Endothelial cell of umbilical vein (primary cell): ENCODE results near the gene CDC40. TPM values are rescaled to one million over a fixed set of nuclear protein-coding genes. Genes with fewer than 3 reads are reported as not detected.

Experiments
- BruUV-seq: library from RNA; stranded (reverse); fragments of 400-500 nt; replicated peaks from 2 replicates; lab custom pipeline; 2021; lab: Mats Ljungman, UMichigan
- CTCF ChIA-PET: fragments of 300-600, 350-600 bp; sonication (Branson Sonifier 250); formaldehyde crosslinking; loops from one replicate; lab custom pipeline; 2021; ENCODE audit warnings: antibody characterized with exemption, inconsistent platforms; lab: Charles Lee
- POLR2A ChIA-PET: fragments of 300-600, 350-600 bp; sonication (Branson Sonifier 250); formaldehyde crosslinking; loops from one replicate; lab custom pipeline; 2021; ENCODE audit warnings: antibody characterized with exemption, inconsistent platforms; lab: Charles Lee
- DNase-seq: peaks from one replicate; pipeline ENCODE4 v3.0.0-alpha.2; 2011; ENCODE audit warnings: low read depth, low spot score
- FAIRE-seq: peaks from 2 replicates; lab custom pipeline; 2011; peaks lifted over from hg19 to GRCh38; lab: Jason Lieb, UNC
- H2AFZ ChIP-seq: 2 replicates; pipeline ENCODE4 v1.6.0; 2012; ENCODE audit warnings: low read depth, low read length, control low read depth, inconsistent platforms
- H3K27ac ChIP-seq: 2 replicates; pipeline ENCODE4 v1.5.1; 2011; ENCODE audit warnings: low read depth, mild to moderate bottlenecking, control low read depth, low read length, moderate library complexity; ENCODE audit not compliant: insufficient read depth
- H3K27me3 ChIP-seq, 2 experiments: 2 replicates each; pipeline versions ENCODE4 v1.6.0 to v1.6.1; 2011; ENCODE audit warnings: low read length in 2 of 2, mixed read lengths in 1 of 2; ENCODE audit not compliant: control insufficient read depth in 2 of 2, insufficient read depth in 2 of 2
- H3K36me3 ChIP-seq, 2 experiments: 2 replicates in 1 of 2; 3 replicates in 1 of 2; pipeline ENCODE4 v1.5.1; 2011; ENCODE audit warnings: low read length in 2 of 2, mild to moderate bottlenecking in 1 of 2, moderate library complexity in 1 of 2; ENCODE audit not compliant: control insufficient read depth in 2 of 2, insufficient read depth in 2 of 2; ENCODE audit errors: extremely low read depth in 1 of 2
- H3K4me1 ChIP-seq: 3 replicates; pipeline ENCODE4 v1.5.1; 2011; ENCODE audit warnings: mild to moderate bottlenecking, low read length; ENCODE audit not compliant: control insufficient read depth, insufficient read depth; ENCODE audit errors: extremely low read depth
- H3K4me2 ChIP-seq: 2 replicates; pipeline ENCODE4 v1.6.1; 2011; ENCODE audit warnings: low read length, control low read depth, mixed read lengths; ENCODE audit not compliant: insufficient read depth
- H3K4me3 ChIP-seq, 3 experiments: fragments of 200-600 bp in 1 of 3; sonication (generic), shearing (Covaris generic) in 1 of 3; replicated peaks in 1 of 3; 2 replicates each; pipeline ENCODE4 v1.5.1; 2011 to 2016; ENCODE audit warnings: control low read depth in 3 of 3, low read length in 3 of 3, mild to moderate bottlenecking in 2 of 3, inconsistent platforms in 1 of 3, low read depth in 1 of 3, moderate library complexity in 1 of 3; ENCODE audit not compliant: insufficient read depth in 1 of 3
- H3K79me2 ChIP-seq: 2 replicates; pipeline ENCODE4 v1.6.0; 2012; ENCODE audit warnings: low read length, inconsistent platforms; ENCODE audit not compliant: control insufficient read depth, insufficient read depth
- H3K9ac ChIP-seq: replicated peaks from 2 replicates; pipeline ENCODE3; 2011; ENCODE audit warnings: low read length, control low read depth; ENCODE audit not compliant: insufficient read depth; ENCODE audit errors: extremely low read depth
- H3K9me1 ChIP-seq: replicated peaks from 3 replicates; pipeline ENCODE4 v1.6.0; 2011; ENCODE audit warnings: mild to moderate bottlenecking, low read length; ENCODE audit not compliant: control insufficient read depth, insufficient read depth; ENCODE audit errors: extremely low read depth
- H3K9me3 ChIP-seq: replicated peaks from 2 replicates; pipeline ENCODE4 v1.5.1; 2012; ENCODE audit warnings: low read length, inconsistent platforms; ENCODE audit not compliant: control insufficient read depth, insufficient read depth
- H4K20me1 ChIP-seq: replicated peaks from 2 replicates; pipeline ENCODE3; 2011; ENCODE audit warnings: mild to moderate bottlenecking, low read length; ENCODE audit not compliant: control insufficient read depth, insufficient read depth; ENCODE audit errors: extremely low read depth
- EZH2 ChIP-seq: IDR thresholded peaks from 2 replicates; pipeline ENCODE4 v1.6.1; 2012; ENCODE audit warnings: borderline replicate concordance, low read depth, mild to moderate bottlenecking, moderate library complexity, low read length, inconsistent platforms; ENCODE audit not compliant: severe bottlenecking
- FOS ChIP-seq: IDR thresholded peaks from 2 replicates; pipeline ENCODE4 v1.6.1; 2011; ENCODE audit warnings: mild to moderate bottlenecking, low read length, moderate library complexity, borderline replicate concordance; ENCODE audit not compliant: insufficient read depth
- GATA2 ChIP-seq: IDR thresholded peaks from 2 replicates; pipeline ENCODE4 v1.7.0; 2011; ENCODE audit warnings: low read depth, mild to moderate bottlenecking, moderate library complexity, mixed read lengths, low read length; ENCODE audit not compliant: insufficient read length, insufficient read depth
- JUN ChIP-seq: IDR thresholded peaks from 2 replicates; pipeline ENCODE4 v1.6.1; 2011; ENCODE audit warnings: borderline replicate concordance, low read depth; ENCODE audit not compliant: insufficient read length, insufficient read depth
- MYC ChIP-seq: IDR thresholded peaks from one replicate; pipeline ENCODE4 v1.6.1; 2011; ENCODE audit warnings: mild to moderate bottlenecking, low read depth, low read length
- POLR2A ChIP-seq: IDR thresholded peaks from 2 replicates; pipeline ENCODE4 v1.6.1; 2012; ENCODE audit warnings: low read depth, mild to moderate bottlenecking, control low read depth, low read length
- POLR2AphosphoS5 ChIP-seq: IDR thresholded peaks from 2 replicates; pipeline ENCODE4 v1.6.1; 2012; ENCODE audit warnings: low read depth, mild to moderate bottlenecking, control low read depth, low read length, moderate library complexity; ENCODE audit not compliant: insufficient read depth
- dilution Hi-C: fragments of 300-500 bp; cut with MboI; formaldehyde crosslinking; loops from one replicate; pipeline ENCODE4 v1.15.0; 2019; ENCODE audit warnings: low sequenced_read_pairs; ENCODE audit not compliant: extremely low pct_ligation_motif_present
- intact Hi-C: fragments of 100-400 bp; cut with micrococcal nuclease; formaldehyde crosslinking; loops from one replicate; pipeline ENCODE4 v1.10.0; 2022
- polyA plus RNA-seq, 4 experiments: library from polyadenylated mRNA; depleted of rRNA in 3 of 4; stranded (reverse) in 3 of 4; unstranded in 1 of 4; fragments of >200 nt; gene quantifications; 2 replicates each; pipeline versions ENCODE4 v1.2.1 to v1.2.3, GENCODE V29; 2011 to 2012; ENCODE audit warnings: missing spikeins in 1 of 4
- total RNA-seq: library from RNA; stranded (reverse); gene quantifications from 2 replicates; pipeline ENCODE4 v1.2.3, GENCODE V29; 2021
- TF ChIP-seq, protein P1 (sequence below), 2 donors: IDR thresholded peaks; 1 replicate in 1 of 2; 2 replicates in 1 of 2; pipeline ENCODE4 v1.5.1; 2011; ENCODE audit warnings: low read length in 2 of 2, mild to moderate bottlenecking in 2 of 2, moderate library complexity in 2 of 2, control low read depth in 1 of 2, inconsistent platforms in 1 of 2, low read depth in 1 of 2; ENCODE audit not compliant: insufficient read depth in 1 of 2; ENCODE audit errors: extremely low read depth in 1 of 2
- TF ChIP-seq, protein P2 (sequence below): IDR thresholded peaks from 2 replicates; pipeline ENCODE4 v1.6.1; 2011; ENCODE audit not compliant: insufficient read depth, insufficient read length

CDC40 gene
- total and polyA plus RNA-seq, 2 donors (not counting 3 experiments of a cell fraction or from before 2014, with no cell fraction given): 7.2 to 18.5 TPM

DNA sequence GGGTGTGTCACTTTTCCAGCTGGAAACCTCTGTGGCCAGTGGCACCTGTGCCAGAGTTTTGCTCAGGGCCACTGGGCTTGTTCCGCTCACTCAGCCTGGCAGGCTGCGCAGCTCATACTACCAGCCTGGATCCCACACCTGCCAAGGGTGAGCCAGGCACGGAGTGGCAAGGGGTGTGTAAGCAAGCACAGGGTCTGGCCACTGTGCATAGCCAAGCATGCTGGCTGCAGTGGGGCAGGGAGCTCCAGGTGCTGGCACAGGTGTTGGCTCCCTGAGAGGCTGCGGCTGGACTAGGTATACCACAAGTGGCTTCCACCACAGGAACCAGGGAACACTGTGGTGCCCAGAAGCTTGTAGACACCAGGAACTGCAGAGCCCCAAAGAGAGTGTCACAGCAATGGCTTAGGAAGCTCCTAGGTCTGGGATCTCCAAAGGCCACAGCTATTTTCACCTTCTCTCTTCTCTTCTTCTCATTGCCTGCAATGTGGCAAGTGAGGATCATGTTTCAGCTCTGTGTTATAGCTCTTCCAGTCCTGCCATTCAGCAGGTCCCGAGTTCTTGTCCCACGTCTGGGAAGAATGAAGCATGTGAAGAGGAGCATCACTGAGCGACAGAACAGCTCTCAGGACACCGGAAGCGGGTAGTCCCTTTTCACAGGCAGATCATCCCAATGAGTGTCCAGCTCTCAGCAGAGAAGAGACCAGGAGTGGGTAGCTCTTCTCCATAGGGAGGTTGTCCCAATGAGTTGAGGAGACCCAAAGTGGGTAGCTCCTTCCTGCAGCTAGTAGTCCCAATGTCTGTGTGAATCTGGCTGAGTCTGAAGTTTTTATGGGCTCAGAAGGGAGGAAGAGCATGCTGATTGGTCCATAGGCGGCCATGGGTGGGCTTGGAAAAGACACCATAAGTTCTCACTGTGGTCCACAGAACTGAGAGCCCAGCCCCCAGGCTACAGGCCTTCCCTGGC, 42.0 kb upstream of the CDC40 start:
- Histone ChIP-seq H3K4me3 (no peak overlapping the region), H2AFZ (no peak overlapping the region), H3K9ac (no peak overlapping the region), H3K27ac (no peak overlapping the region), H3K36me3 (peaks cover 0 to 5% of the 10 kb centered on the region in 2 experiments), H3K27me3 (no peaks in the 10 kb centered on the region), H3K9me1 (no peaks in the 10 kb centered on the region), H3K4me1 (no peaks in the 10 kb centered on the region), H3K4me2 (no peak overlapping the region), H3K79me2 (no peaks in the 10 kb centered on the region), H4K20me1 (no peaks in the 10 kb centered on the region), H3K9me3 (no peaks in the 10 kb centered on the region)
- ChIA-PET POLR2A (no interaction called here), CTCF (interaction anchor here (1.0 to 1.4 kb wide), 4 partner anchors 9 to 99 kb away, joined by 3 to 5 read pairs (median 4); no protein-coding TSS in a partner anchor)
- dilution Hi-C loops: no loop called here
- DNase-seq (no peak), FAIRE-seq (no peak)
- intact Hi-C loops: no loop called here
- TF ChIP-seq POLR2A: no peak
- no peak for TF ChIP-seq FOS
- TF ChIP-seq, protein P1, sequence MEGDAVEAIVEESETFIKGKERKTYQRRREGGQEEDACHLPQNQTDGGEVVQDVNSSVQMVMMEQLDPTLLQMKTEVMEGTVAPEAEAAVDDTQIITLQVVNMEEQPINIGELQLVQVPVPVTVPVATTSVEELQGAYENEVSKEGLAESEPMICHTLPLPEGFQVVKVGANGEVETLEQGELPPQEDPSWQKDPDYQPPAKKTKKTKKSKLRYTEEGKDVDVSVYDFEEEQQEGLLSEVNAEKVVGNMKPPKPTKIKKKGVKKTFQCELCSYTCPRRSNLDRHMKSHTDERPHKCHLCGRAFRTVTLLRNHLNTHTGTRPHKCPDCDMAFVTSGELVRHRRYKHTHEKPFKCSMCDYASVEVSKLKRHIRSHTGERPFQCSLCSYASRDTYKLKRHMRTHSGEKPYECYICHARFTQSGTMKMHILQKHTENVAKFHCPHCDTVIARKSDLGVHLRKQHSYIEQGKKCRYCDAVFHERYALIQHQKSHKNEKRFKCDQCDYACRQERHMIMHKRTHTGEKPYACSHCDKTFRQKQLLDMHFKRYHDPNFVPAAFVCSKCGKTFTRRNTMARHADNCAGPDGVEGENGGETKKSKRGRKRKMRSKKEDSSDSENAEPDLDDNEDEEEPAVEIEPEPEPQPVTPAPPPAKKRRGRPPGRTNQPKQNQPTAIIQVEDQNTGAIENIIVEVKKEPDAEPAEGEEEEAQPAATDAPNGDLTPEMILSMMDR (IDR thresholded peaks at IDR 0.05; ENCODE audit: extremely low read depth in 1 of 2, insufficient read depth in 1 of 2, low read depth in 1 of 2, low read length in 2 of 2): no peak
- TF ChIP-seq MYC: no peak
- no peak for TF ChIP-seq EZH2
- no peak for TF ChIP-seq POLR2AphosphoS5
- no peak for TF ChIP-seq GATA2
- TF ChIP-seq JUN: no peak
- TF ChIP-seq, protein P2, sequence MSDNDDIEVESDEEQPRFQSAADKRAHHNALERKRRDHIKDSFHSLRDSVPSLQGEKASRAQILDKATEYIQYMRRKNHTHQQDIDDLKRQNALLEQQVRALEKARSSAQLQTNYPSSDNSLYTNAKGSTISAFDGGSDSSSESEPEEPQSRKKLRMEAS: no peak
- no TSS peak for BruUV-seq
